ENCODE measurements around the gene ERICH6B.

The ERICH6B gene

GRCh38 chr13:45496942-45497341 is 118.6 kb downstream of the ERICH6B start:
- no peak for TF ChIP-seq CTCF (IDR thresholded peaks at IDR 0.05; ENCODE audit: insufficient read depth, low read length, poor library complexity, severe bottlenecking)
- Histone ChIP-seq H3K27me3 (replicated peaks; ENCODE audit: control insufficient read depth, insufficient read depth, low read length) (no peaks in the 10 kb centered on the region), H3K36me3 (ENCODE audit: control insufficient read depth, insufficient read depth, low read length) (peaks cover 3% of the 10 kb centered on the region), H3K4me3 (replicated peaks; ENCODE audit: low read depth, low read length) (no peak overlapping the region)
- DNase-seq (ENCODE audit: extremely low read depth, insufficient read length): no peak

- peaks cover 4% of the 10 kb centered on the region for H3K36me3 ChIP-seq (ENCODE audit: control insufficient read depth, insufficient read depth, low read length)
- DNase-seq (ENCODE audit: extremely low read depth, insufficient read length): no peak
- no peak for TF ChIP-seq CTCF (IDR thresholded peaks at IDR 0.05; ENCODE audit: insufficient read depth, low read length, poor library complexity, severe bottlenecking)
- no peak overlapping the region for H3K4me3 ChIP-seq (replicated peaks; ENCODE audit: low read depth, low read length)
- no peaks in the 10 kb centered on the region for H3K27me3 ChIP-seq (replicated peaks; ENCODE audit: control insufficient read depth, insufficient read depth, low read length)
These were observed 123.0 kb downstream of the ERICH6B start for GRCh38 chr13:45492538-45492937.

Data from GM06990 (cell line).